Caco-2 (cell line): ENCODE data around the gene UCN2. TPM values are rescaled to one million over a fixed set of nuclear protein-coding genes. Genes with fewer than 3 reads are reported as not detected.
"Not testable (repeated sequence)": the region's sequence is repeated elsewhere in the genome, so short reads cannot be mapped to it uniquely, and the experiment has no call there.

Source experiments
- BruUV-seq: library from RNA; stranded (reverse); fragments of 400-500 nt; replicated peaks from 2 replicates; lab custom pipeline; 2021; lab: Mats Ljungman, UMichigan
- CTCF ChIA-PET: fragments of 300-600 bp; sonication (Branson Sonifier 250); formaldehyde crosslinking; loops from one replicate; lab custom pipeline; 2022; ENCODE audit warnings: antibody characterized with exemption; lab: Charles Lee
- POLR2A ChIA-PET: fragments of 300-600 bp; sonication (Branson Sonifier 250); formaldehyde crosslinking; loops from one replicate; lab custom pipeline; 2022; ENCODE audit warnings: antibody characterized with exemption; lab: Charles Lee
- DNase-seq, 2 experiments: peaks; one replicate each; pipeline versions ENCODE4 v3.0.0 to v3.0.0-alpha.2; 2020 to 2022
- H3K27me3 ChIP-seq: replicated peaks from 2 replicates; pipeline ENCODE4 v1.6.0; 2011; ENCODE audit warnings: low read length; ENCODE audit not compliant: control insufficient read depth, insufficient read depth
- H3K36me3 ChIP-seq: 2 replicates; pipeline ENCODE4 v1.5.1; 2011; ENCODE audit warnings: low read length; ENCODE audit not compliant: control insufficient read depth, insufficient read depth
- H3K4me1 ChIP-seq: fragments of 250-450 bp; sonication (Bioruptor Pico); 2 replicates; pipeline ENCODE4 v1.5.1; 2020; ENCODE audit warnings: mild to moderate bottlenecking
- H3K4me3 ChIP-seq: 2 replicates; pipeline ENCODE4 v1.5.1; 2011; ENCODE audit warnings: low read depth, mild to moderate bottlenecking, control low read depth, low read length
- H3K9me3 ChIP-seq: fragments of 250-450 bp; sonication (Bioruptor Pico); 2 replicates; pipeline ENCODE4 v1.5.1; 2020; ENCODE audit warnings: mild to moderate bottlenecking, moderate library complexity
- H3K27ac Mint-ChIP-seq: one replicate; pipeline ENCODE4 v1.8.0; 2022; ENCODE audit warnings: mixed read lengths; ENCODE audit not compliant: unreplicated experiment
- H3K27me3 Mint-ChIP-seq: one replicate; pipeline ENCODE4 v1.8.0; 2022; ENCODE audit warnings: mixed read lengths; ENCODE audit not compliant: insufficient read depth, unreplicated experiment
- H3K36me3 Mint-ChIP-seq: one replicate; pipeline ENCODE4 v1.8.0; 2022; ENCODE audit warnings: mild to moderate bottlenecking, mixed read lengths; ENCODE audit not compliant: insufficient read depth, unreplicated experiment
- H3K4me1 Mint-ChIP-seq: one replicate; pipeline ENCODE4 v1.8.0; 2022; ENCODE audit warnings: low read depth, mixed read lengths; ENCODE audit not compliant: unreplicated experiment
- H3K4me3 Mint-ChIP-seq: one replicate; pipeline ENCODE4 v1.8.0; 2022; ENCODE audit warnings: mild to moderate bottlenecking, moderate library complexity, mixed read lengths; ENCODE audit not compliant: unreplicated experiment
- H3K9me3 Mint-ChIP-seq: one replicate; pipeline ENCODE4 v1.8.0; 2022; ENCODE audit warnings: mixed read lengths; ENCODE audit not compliant: unreplicated experiment
- CTCF ChIP-seq, 2 experiments: fragments of 200-600 bp in 1 of 2; IDR thresholded peaks; 1 replicate in 1 of 2; 2 replicates in 1 of 2; pipeline versions ENCODE4 v1.5.1 to v1.8.0; 2011 to 2022; ENCODE audit warnings: antibody characterized with exemption in 1 of 2, control low read depth in 1 of 2, inconsistent platforms in 1 of 2, low read depth in 1 of 2, low read length in 1 of 2, mild to moderate bottlenecking in 1 of 2, moderate library complexity in 1 of 2; ENCODE audit not compliant: insufficient read depth in 1 of 2, severe bottlenecking in 1 of 2, unreplicated experiment in 1 of 2
- intact Hi-C: fragments of 100-400 bp; cut with micrococcal nuclease; formaldehyde crosslinking; loops from one replicate; pipeline ENCODE4 v1.10.0; 2022; ENCODE audit not compliant: unreplicated experiment
- total RNA-seq: library from RNA; stranded (reverse); gene quantifications from 2 replicates; pipeline ENCODE4 v1.2.3, GENCODE V29; 2022

Gene UCN2
- total RNA-seq, 1 experiment from 2014 or later: 0.54 TPM

- Mint-ChIP-seq H3K27ac (peak overlapping the region; percentile 79), H3K4me3 (no peak overlapping the region), H3K27me3 (no peaks in the 10 kb centered on the region), H3K36me3 (peaks cover 15% of the 10 kb centered on the region), H3K9me3 (no peaks in the 10 kb centered on the region), H3K4me1 (peaks cover 17% of the 10 kb centered on the region)
- CTCF ChIA-PET: interaction anchor here (0.7 to 1.1 kb wide), 3 partner anchors 84 to 357 kb away, joined by 4 to 5 read pairs (median 4); no protein-coding TSS in a partner anchor
- no peaks in the 10 kb centered on the region for H3K9me3 ChIP-seq
- POLR2A ChIA-PET: interaction anchor here (0.8 to 1.1 kb wide), 2 partner anchors 82 to 105 kb away, joined by 4 read pairs; no protein-coding TSS in a partner anchor
- peak; percentile 53 to 62 for DNase-seq
- no TSS peak for BruUV-seq
- no peak for TF ChIP-seq CTCF (IDR thresholded peaks at IDR 0.05; ENCODE audit: insufficient read depth in 1 of 2, low read depth in 1 of 2, low read length in 1 of 2, severe bottlenecking in 1 of 2, unreplicated experiment in 1 of 2)
- intact Hi-C loops: no loop called here
- no peak overlapping the region for H3K4me3 ChIP-seq
- H3K27me3 ChIP-seq: no peaks in the 10 kb centered on the region
- H3K4me1 ChIP-seq: peaks cover 27% of the 10 kb centered on the region
- no peaks in the 10 kb centered on the region; the same call in 1 of the 2 replicates for H3K36me3 ChIP-seq
Measured at GRCh38 chr3:48552111-48552951, 11.2 kb downstream of the UCN2 start.

- CTCF ChIA-PET: interaction anchor here (0.7 to 3.0 kb wide), 4 partner anchors 22 to 357 kb away, joined by 3 to 11 read pairs (median 4); no protein-coding TSS in a partner anchor
- peaks cover 27% of the 10 kb centered on the region for H3K4me1 ChIP-seq
- Mint-ChIP-seq H3K27ac (peak overlapping the region; percentile 79), H3K4me1 (peaks cover 17% of the 10 kb centered on the region)
- H3K9me3 ChIP-seq, H3K27me3 Mint-ChIP-seq, H3K9me3 Mint-ChIP-seq, H3K36me3 Mint-ChIP-seq, H3K27me3 ChIP-seq, BruUV-seq, H3K36me3 ChIP-seq, H3K4me3 ChIP-seq, intact Hi-C loops, DNase-seq, H3K4me3 Mint-ChIP-seq: not testable (repeated sequence)
- POLR2A ChIA-PET: interaction anchor here (1.1 kb wide), 1 partner anchor 81 kb away, joined by 4 read pairs; no protein-coding TSS in a partner anchor
Measured at GRCh38 chr3:48551651-48552050, 11.9 kb downstream of the UCN2 start.

GRCh38 chr3:48548729-48549705 lies 14.6 kb downstream of the UCN2 start:
- H3K4me3 Mint-ChIP-seq: no peak overlapping the region
- peak; percentile 86 to 90 for TF ChIP-seq CTCF (IDR thresholded peaks at IDR 0.05; ENCODE audit: insufficient read depth in 1 of 2, low read depth in 1 of 2, low read length in 1 of 2, severe bottlenecking in 1 of 2, unreplicated experiment in 1 of 2)
- CTCF ChIA-PET: interaction anchor here (0.6 to 3.0 kb wide), 14 partner anchors 8 to 336 kb away, joined by 3 to 23 read pairs (median 4); partner anchors contain the start of genes ATRIP, CCDC51, PFKFB4 and TMA7
- no peak overlapping the region for H3K4me3 ChIP-seq
- peaks cover 11% of the 10 kb centered on the region for H3K4me1 Mint-ChIP-seq
- BruUV-seq: no TSS peak
- no peaks in the 10 kb centered on the region; the same call in none of the 2 replicates for H3K36me3 ChIP-seq
- H3K9me3 ChIP-seq: no peaks in the 10 kb centered on the region
- H3K4me1 ChIP-seq: peaks cover 16% of the 10 kb centered on the region
- H3K27me3 ChIP-seq: no peaks in the 10 kb centered on the region
- intact Hi-C loops: loop anchor here (1.0 to 5.0 kb wide), 3 partner anchors 77 to 277 kb away; no protein-coding TSS in a partner anchor
- H3K27me3 Mint-ChIP-seq: no peaks in the 10 kb centered on the region
- no peaks in the 10 kb centered on the region for H3K9me3 Mint-ChIP-seq
- peak; percentile 80 to 87 for DNase-seq
- no peak overlapping the region for H3K27ac Mint-ChIP-seq
- H3K36me3 Mint-ChIP-seq: peaks cover 6% of the 10 kb centered on the region
- POLR2A ChIA-PET: interaction anchor here (0.9 kb wide), 1 partner anchor 76 kb away, joined by 3 read pairs; no protein-coding TSS in a partner anchor
